Suprapubic skin (tissue), 4 donors: ENCODE results near the gene MPHOSPH8.

Experiments used
- CTCF ChIP-seq, 2 donors: fragments of 200-600 bp in 1 of 2; fragments of 450-650 bp in 1 of 2; sonication (generic) in 1 of 2; IDR thresholded peaks; one replicate each; pipeline ENCODE4 v1.5.1; 2016 to 2019; ENCODE audit warnings: antibody characterized with exemption in 2 of 2, mild to moderate bottlenecking in 1 of 2, moderate library complexity in 1 of 2
- EP300 ChIP-seq: sonication (generic); formaldehyde crosslinking; IDR thresholded peaks from one replicate; pipeline ENCODE4 v1.6.1; 2017; ENCODE audit warnings: antibody characterized with exemption
- POLR2A ChIP-seq, 2 donors: fragments of 450-650 bp; IDR thresholded peaks; one replicate each; pipeline ENCODE4 v1.6.1; 2017; ENCODE audit warnings: antibody characterized with exemption in 2 of 2, mild to moderate bottlenecking in 2 of 2, moderate library complexity in 2 of 2
- POLR2AphosphoS5 ChIP-seq, 3 donors: sonication (generic); formaldehyde crosslinking; IDR thresholded peaks; one replicate each; pipeline ENCODE4 v1.6.1; 2017; ENCODE audit warnings: antibody characterized with exemption in 3 of 3

GRCh38 chr13:19665427-19665859 lies 32.0 kb downstream of the MPHOSPH8 start:
- TF ChIP-seq CTCF (IDR thresholded peaks at IDR 0.05) (no peak), EP300 (no peak), POLR2A (IDR thresholded peaks at IDR 0.05) (no peak), POLR2AphosphoS5 (IDR thresholded peaks at IDR 0.05) (no peak)
